IPS-20b (cell line): ENCODE data around the gene ASPN.
"Not testable (repeated sequence)": the region's sequence is repeated elsewhere in the genome, so short reads cannot be mapped to it uniquely, and the experiment has no call there.

Experiments used
- H3K27ac ChIP-seq: one replicate; pipeline ENCODE4 v1.5.1; 2013; ENCODE audit warnings: low read length
- H3K27me3 ChIP-seq: 2 replicates; pipeline ENCODE4 v1.6.1; 2013; ENCODE audit warnings: mild to moderate bottlenecking, low read length, inconsistent platforms; ENCODE audit not compliant: insufficient read depth
- H3K36me3 ChIP-seq: 2 replicates; pipeline ENCODE4 v1.6.1; 2013; ENCODE audit warnings: low read depth, mild to moderate bottlenecking, inconsistent platforms, low read length, moderate library complexity; ENCODE audit not compliant: insufficient read depth
- H3K4me1 ChIP-seq: 2 replicates; pipeline ENCODE4 v1.6.1; 2013; ENCODE audit warnings: mild to moderate bottlenecking, control low read depth, inconsistent platforms, low read length, moderate library complexity; ENCODE audit not compliant: insufficient read depth
- H3K4me3 ChIP-seq: 2 replicates; pipeline ENCODE4 v1.5.1; 2013; ENCODE audit warnings: mild to moderate bottlenecking, low read length, inconsistent platforms
- H3K9ac ChIP-seq: 2 replicates; pipeline ENCODE4 v1.6.1; 2013; ENCODE audit warnings: low read depth, mild to moderate bottlenecking, inconsistent platforms, low read length, moderate library complexity
- H3K9me3 ChIP-seq: 2 replicates; pipeline ENCODE4 v1.6.1; 2013; ENCODE audit warnings: mild to moderate bottlenecking, low read depth, low read length, inconsistent platforms; ENCODE audit not compliant: insufficient read depth

ASPN gene

GRCh38 chr9:92426501-92427145, 55.7 kb downstream of the ASPN start:
- H3K9me3 ChIP-seq: no peaks in the 10 kb centered on the region
- no peaks in the 10 kb centered on the region for H3K4me1 ChIP-seq
- no peak overlapping the region for H3K4me3 ChIP-seq
- H3K27me3 ChIP-seq: no peaks in the 10 kb centered on the region
- no peak overlapping the region for H3K27ac ChIP-seq
- H3K9ac ChIP-seq: no peak overlapping the region
- no peaks in the 10 kb centered on the region for H3K36me3 ChIP-seq

GRCh38 chr9:92425474-92425873, 56.8 kb downstream of the ASPN start:
- Histone ChIP-seq H3K27me3 (no peaks in the 10 kb centered on the region), H3K27ac (no peak overlapping the region), H3K9ac (no peak overlapping the region), H3K4me1 (no peaks in the 10 kb centered on the region), H3K9me3 (no peaks in the 10 kb centered on the region), H3K4me3 (no peak overlapping the region), H3K36me3 (no peaks in the 10 kb centered on the region)

- Histone ChIP-seq H3K27ac (no peak within 1 kb of the TSS), H3K9ac (no peak within 1 kb of the TSS)
Measured at GRCh38 chr9:92424340-92424739, 58.0 kb downstream of the ASPN start, which contains the start of gene OMD. TSS of gene OMD (minus strand) at chr9:92424471. CDS start at chr9:92417558, 6,913 bp downstream.

GRCh38 chr9:92423612-92424011, 58.7 kb downstream of the ASPN start:
- no peak overlapping the region for H3K27ac ChIP-seq
- no peak overlapping the region for H3K9ac ChIP-seq
- H3K4me3 ChIP-seq: no peak overlapping the region

More at GRCh38 chr9:92424340-92424739, 58.0 kb downstream of the ASPN start, which contains the start of gene OMD:
- Histone ChIP-seq H3K36me3 (no peaks in the 10 kb centered on the region), H3K4me1 (no peaks in the 10 kb centered on the region), H3K4me3 (no peak within 1 kb of the TSS), H3K27me3 (no peaks in the 10 kb centered on the region), H3K9me3 (no peaks in the 10 kb centered on the region)

GRCh38 chr9:92422611-92423338, 59.5 kb downstream of the ASPN start:
- Histone ChIP-seq H3K4me1 (no peaks in the 10 kb centered on the region), H3K36me3 (no peaks in the 10 kb centered on the region), H3K27me3 (no peaks in the 10 kb centered on the region), H3K9ac (no peak overlapping the region), H3K4me3 (no peak overlapping the region), H3K9me3 (no peaks in the 10 kb centered on the region), H3K27ac (no peak overlapping the region)

More at GRCh38 chr9:92423612-92424011, 58.7 kb downstream of the ASPN start:
- H3K4me1 ChIP-seq: no peaks in the 10 kb centered on the region
- H3K36me3 ChIP-seq: no peaks in the 10 kb centered on the region
- no peaks in the 10 kb centered on the region for H3K9me3 ChIP-seq
- no peaks in the 10 kb centered on the region for H3K27me3 ChIP-seq

GRCh38 chr9:92414566-92414965, 67.7 kb downstream of the ASPN start:
- no peak overlapping the region for H3K4me3 ChIP-seq
- no peaks in the 10 kb centered on the region for H3K9me3 ChIP-seq
- no peaks in the 10 kb centered on the region for H3K27me3 ChIP-seq
- no peaks in the 10 kb centered on the region for H3K36me3 ChIP-seq
- H3K9ac ChIP-seq: no peak overlapping the region
- H3K4me1 ChIP-seq: no peaks in the 10 kb centered on the region
- H3K27ac ChIP-seq: no peak overlapping the region

GRCh38 chr9:92411157-92411556, 71.1 kb downstream of the ASPN start:
- not testable (repeated sequence) for H3K4me3 ChIP-seq, H3K9me3 ChIP-seq, H3K27ac ChIP-seq, H3K4me1 ChIP-seq, H3K9ac ChIP-seq, H3K36me3 ChIP-seq, H3K27me3 ChIP-seq

GRCh38 chr9:92408747-92409478, 73.4 kb downstream of the ASPN start:
- no peak overlapping the region for H3K27ac ChIP-seq
- H3K9me3 ChIP-seq: no peaks in the 10 kb centered on the region
- H3K9ac ChIP-seq: no peak overlapping the region
- H3K4me1 ChIP-seq: no peaks in the 10 kb centered on the region
- no peak overlapping the region for H3K4me3 ChIP-seq
- no peaks in the 10 kb centered on the region for H3K27me3 ChIP-seq
- no peaks in the 10 kb centered on the region for H3K36me3 ChIP-seq

- no peaks in the 10 kb centered on the region for H3K4me1 ChIP-seq
Measured at GRCh38 chr9:92407818-92408217, 74.5 kb downstream of the ASPN start.

GRCh38 chr9:92406477-92406876, 75.8 kb downstream of the ASPN start:
- no peaks in the 10 kb centered on the region for H3K4me1 ChIP-seq
- H3K4me3 ChIP-seq: no peak overlapping the region
- no peaks in the 10 kb centered on the region for H3K36me3 ChIP-seq
- no peaks in the 10 kb centered on the region for H3K27me3 ChIP-seq
- no peak overlapping the region for H3K9ac ChIP-seq
- no peak overlapping the region for H3K27ac ChIP-seq
- no peaks in the 10 kb centered on the region for H3K9me3 ChIP-seq

More at GRCh38 chr9:92407818-92408217, 74.5 kb downstream of the ASPN start:
- H3K9ac ChIP-seq: no peak overlapping the region
- no peak overlapping the region for H3K4me3 ChIP-seq
- no peaks in the 10 kb centered on the region for H3K36me3 ChIP-seq
- no peaks in the 10 kb centered on the region for H3K9me3 ChIP-seq
- H3K27me3 ChIP-seq: no peaks in the 10 kb centered on the region
- H3K27ac ChIP-seq: no peak overlapping the region
